ENCODE measurements around the gene SLC1A2. TPM values are rescaled to one million over a fixed set of nuclear protein-coding genes. Genes with fewer than 3 reads are reported as not detected.
"Not testable (repeated sequence)": the region's sequence is repeated elsewhere in the genome, so short reads cannot be mapped to it uniquely, and the experiment has no call there.

The SLC1A2 gene
- total RNA-seq, 4 donors from 2014 or later = 0.27 to 0.80 (median 0.79) TPM; not detected in 1

GRCh38 chr11:35232891-35233330, 186.4 kb downstream of the SLC1A2 start:
- Histone ChIP-seq H3K27me3 (no peaks in the 10 kb centered on the region), H3K4me3 (no peak overlapping the region), H3K27ac (peak overlapping the region in 3 of 4 donors; percentile 16 to 51 (median 27)), H3K9me3 (no peaks in the 10 kb centered on the region), H3K4me1 (peaks cover 0 to 36% (median 3%) of the 10 kb centered on the region in 4 donors), H3K36me3 (peaks cover 0 to 14% (median 5%) of the 10 kb centered on the region in 4 donors)
- in situ Hi-C loops (cut with MboI; ENCODE audit: low pct_ligation_motif_present in 1 of 4, low pct_unique_long_range_greater_than_20kb in 1 of 4, low sequenced_read_pairs in 3 of 4) = loop anchor here in 1 of 4 donors (10.0 kb wide), 1 partner anchor 238 kb away; no protein-coding TSS in a partner anchor
- 38 to 63% methylated on average over 2 to 4 of the region's 4 CpGs for WGBS, 2 donors (ENCODE audit: low coverage in 1 of 2)
- intact Hi-C loops (cut with DNase I; ENCODE audit: low total_unique reads) = no loop called here
- DNase-seq = no peak
- no peak for TF ChIP-seq EP300 (IDR thresholded peaks at IDR 0.05; ENCODE audit: low read depth)
- peak in 1 of 3 donors; percentile 6 for TF ChIP-seq POLR2AphosphoS5 (IDR thresholded peaks at IDR 0.05)

- 82 to 84% methylated on average over 5 of the region's 5 CpGs for WGBS, 2 donors (ENCODE audit: low coverage in 1 of 2)
- DNase-seq = no peak
- TF ChIP-seq POLR2A (IDR thresholded peaks at IDR 0.05) = no peak
- H3K4me3 ChIP-seq = no peak overlapping the region
- H3K4me1 ChIP-seq = peaks cover 0 to 27% (median 1%) of the 10 kb centered on the region in 4 donors
- in situ Hi-C loops (cut with MboI; ENCODE audit: low pct_ligation_motif_present in 1 of 4, low pct_unique_long_range_greater_than_20kb in 1 of 4, low sequenced_read_pairs in 3 of 4) = loop anchor here in 1 of 4 donors (10.0 kb wide), 1 partner anchor 236 kb away; no protein-coding TSS in a partner anchor
- peaks cover 0 to 14% (median 5%) of the 10 kb centered on the region in 4 donors for H3K36me3 ChIP-seq
- H3K9me3 ChIP-seq = no peaks in the 10 kb centered on the region
- intact Hi-C loops (cut with DNase I; ENCODE audit: low total_unique reads) = no loop called here
- H3K27ac ChIP-seq = no peak overlapping the region
- H3K27me3 ChIP-seq = no peaks in the 10 kb centered on the region
These were observed 188.1 kb downstream of the SLC1A2 start for GRCh38 chr11:35231076-35231860.

DNA sequence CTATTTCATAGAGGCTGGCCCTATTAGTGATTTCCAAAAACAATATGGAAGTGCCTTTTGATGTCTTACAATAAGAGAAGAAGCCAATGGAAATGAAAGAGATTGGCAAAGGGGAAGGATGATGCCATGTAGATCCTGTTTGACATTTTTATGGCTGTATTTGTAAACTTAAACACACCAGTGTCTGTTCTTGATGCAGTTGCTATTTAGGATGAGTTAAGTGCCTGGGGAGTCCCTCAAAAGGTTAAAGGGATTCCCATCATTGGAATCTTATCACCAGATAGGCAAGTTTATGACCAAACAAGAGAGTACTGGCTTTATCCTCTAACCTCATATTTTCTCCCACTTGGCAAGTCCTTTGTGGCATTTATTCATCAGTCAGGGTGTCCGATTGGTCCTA, 189.0 kb downstream of the SLC1A2 start:
- H3K4me1 ChIP-seq = peaks cover 0 to 21% (median 1%) of the 10 kb centered on the region in 4 donors
- in situ Hi-C loops (cut with MboI; ENCODE audit: low pct_ligation_motif_present in 1 of 4, low pct_unique_long_range_greater_than_20kb in 1 of 4, low sequenced_read_pairs in 3 of 4) = loop anchor here in 1 of 4 donors (10.0 kb wide), 1 partner anchor 236 kb away; no protein-coding TSS in a partner anchor
- H3K27ac ChIP-seq = no peak overlapping the region
- TF ChIP-seq, protein P1, sequence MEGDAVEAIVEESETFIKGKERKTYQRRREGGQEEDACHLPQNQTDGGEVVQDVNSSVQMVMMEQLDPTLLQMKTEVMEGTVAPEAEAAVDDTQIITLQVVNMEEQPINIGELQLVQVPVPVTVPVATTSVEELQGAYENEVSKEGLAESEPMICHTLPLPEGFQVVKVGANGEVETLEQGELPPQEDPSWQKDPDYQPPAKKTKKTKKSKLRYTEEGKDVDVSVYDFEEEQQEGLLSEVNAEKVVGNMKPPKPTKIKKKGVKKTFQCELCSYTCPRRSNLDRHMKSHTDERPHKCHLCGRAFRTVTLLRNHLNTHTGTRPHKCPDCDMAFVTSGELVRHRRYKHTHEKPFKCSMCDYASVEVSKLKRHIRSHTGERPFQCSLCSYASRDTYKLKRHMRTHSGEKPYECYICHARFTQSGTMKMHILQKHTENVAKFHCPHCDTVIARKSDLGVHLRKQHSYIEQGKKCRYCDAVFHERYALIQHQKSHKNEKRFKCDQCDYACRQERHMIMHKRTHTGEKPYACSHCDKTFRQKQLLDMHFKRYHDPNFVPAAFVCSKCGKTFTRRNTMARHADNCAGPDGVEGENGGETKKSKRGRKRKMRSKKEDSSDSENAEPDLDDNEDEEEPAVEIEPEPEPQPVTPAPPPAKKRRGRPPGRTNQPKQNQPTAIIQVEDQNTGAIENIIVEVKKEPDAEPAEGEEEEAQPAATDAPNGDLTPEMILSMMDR (IDR thresholded peaks at IDR 0.05) = no peak
- no peak for TF ChIP-seq POLR2A (IDR thresholded peaks at IDR 0.05)
- WGBS, 2 donors (ENCODE audit: low coverage in 1 of 2) = 80 to 100% methylated on average over 1 of the region's 1 CpG
- H3K4me3 ChIP-seq = no peak overlapping the region
- no peak for DNase-seq
- H3K9me3 ChIP-seq = no peaks in the 10 kb centered on the region
- no peaks in the 10 kb centered on the region for H3K27me3 ChIP-seq
- intact Hi-C loops (cut with DNase I; ENCODE audit: low total_unique reads) = no loop called here
- H3K36me3 ChIP-seq = peaks cover 0 to 14% (median 5%) of the 10 kb centered on the region in 4 donors

- peak overlapping the region in 3 of 4 donors; percentile 30 to 44 (median 31) for H3K27ac ChIP-seq
- intact Hi-C loops (cut with DNase I; ENCODE audit: low total_unique reads) = no loop called here
- 60 to 86% methylated on average over 2 to 3 of the region's 3 CpGs for WGBS, 2 donors (ENCODE audit: low coverage in 1 of 2)
- no peak for DNase-seq
- no peaks in the 10 kb centered on the region for H3K27me3 ChIP-seq
- no peak overlapping the region for H3K4me3 ChIP-seq
- TF ChIP-seq POLR2AphosphoS5 (IDR thresholded peaks at IDR 0.05) (no peak), POLR2A (IDR thresholded peaks at IDR 0.05) (no peak), EP300 (IDR thresholded peaks at IDR 0.05; ENCODE audit: low read depth) (no peak)
- TF ChIP-seq, protein P1 (IDR thresholded peaks at IDR 0.05) = no peak
- in situ Hi-C loops (cut with MboI; ENCODE audit: low pct_ligation_motif_present in 1 of 4, low pct_unique_long_range_greater_than_20kb in 1 of 4, low sequenced_read_pairs in 3 of 4) = no loop called here
- peaks cover 0 to 21% (median 1%) of the 10 kb centered on the region in 4 donors for H3K4me1 ChIP-seq
- H3K9me3 ChIP-seq = no peaks in the 10 kb centered on the region
- H3K36me3 ChIP-seq = peaks cover 0 to 14% (median 5%) of the 10 kb centered on the region in 4 donors
These were observed 191.0 kb downstream of the SLC1A2 start for GRCh38 chr11:35228328-35228725.

DNA sequence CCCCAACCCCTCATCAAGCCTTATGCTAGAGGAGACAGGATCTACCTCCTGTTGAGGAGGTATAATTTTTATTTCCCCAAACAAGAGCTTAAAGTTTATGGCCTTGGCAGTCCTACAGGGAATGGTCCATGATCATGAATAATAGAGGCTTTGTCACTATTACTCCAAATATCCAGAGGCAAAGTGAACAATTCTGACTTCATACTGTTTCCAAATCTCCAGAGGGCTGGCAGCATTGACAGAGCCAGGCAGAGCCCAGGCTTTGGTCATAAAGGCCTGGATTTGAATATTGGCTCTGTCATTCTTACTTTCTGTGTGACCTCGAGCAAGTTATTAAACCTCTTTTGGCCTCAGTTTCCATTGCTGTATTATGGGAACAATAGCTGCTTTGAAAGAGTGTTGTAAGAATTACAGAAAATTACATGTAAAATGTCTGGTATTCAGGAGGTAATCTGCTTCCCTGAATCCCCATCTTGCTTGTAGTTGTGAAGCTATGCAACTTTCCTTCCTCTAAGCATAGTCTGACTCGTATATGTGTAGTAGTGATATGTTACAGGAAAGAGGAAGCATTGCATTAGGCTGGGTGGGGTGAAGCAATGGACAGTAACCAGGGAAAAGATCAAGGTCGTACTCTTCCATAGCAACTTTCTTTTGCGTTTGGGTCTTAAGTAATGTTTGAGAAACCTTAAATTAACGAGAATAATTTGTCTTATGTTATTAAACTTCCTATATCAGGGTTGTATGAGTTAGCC, 191.6 kb downstream of the SLC1A2 start:
- WGBS, 2 donors (ENCODE audit: low coverage in 1 of 2) = 50 to 70% methylated on average over 5 of the region's 5 CpGs
- Histone ChIP-seq H3K9me3 (no peaks in the 10 kb centered on the region), H3K4me3 (no peak overlapping the region), H3K27ac (peak overlapping the region in 3 of 4 donors; percentile 31 to 44 (median 38)), H3K36me3 (peaks cover 0 to 18% (median 6%) of the 10 kb centered on the region in 4 donors), H3K4me1 (peaks cover 0 to 18% (median 1%) of the 10 kb centered on the region in 4 donors), H3K27me3 (no peaks in the 10 kb centered on the region)
- intact Hi-C loops (cut with DNase I; ENCODE audit: low total_unique reads) (no loop called here), in situ Hi-C loops (cut with MboI; ENCODE audit: low pct_ligation_motif_present in 1 of 4, low pct_unique_long_range_greater_than_20kb in 1 of 4, low sequenced_read_pairs in 3 of 4) (no loop called here)
- DNase-seq = no peak
- TF ChIP-seq EP300 (IDR thresholded peaks at IDR 0.05; ENCODE audit: low read depth) (no peak), POLR2A (IDR thresholded peaks at IDR 0.05) (no peak), POLR2AphosphoS5 (IDR thresholded peaks at IDR 0.05) (no peak)
- TF ChIP-seq, protein P1 (IDR thresholded peaks at IDR 0.05) = no peak

GRCh38 chr11:35226756-35227155, 192.6 kb downstream of the SLC1A2 start:
- Histone ChIP-seq H3K4me1 (peaks cover 0 to 13% (median under 1%) of the 10 kb centered on the region in 4 donors), H3K27ac (peak overlapping the region in 2 of 4 donors; percentile 31 to 38), H3K36me3 (peaks cover 0 to 24% (median 10%) of the 10 kb centered on the region in 4 donors)
- 91 to 100% methylated on average over 1 to 6 of the region's 6 CpGs for WGBS, 2 donors (ENCODE audit: low coverage in 1 of 2)
- H3K27me3 ChIP-seq; H3K4me3 ChIP-seq; H3K9me3 ChIP-seq; DNase-seq; in situ Hi-C loops (cut with MboI; ENCODE audit: low pct_ligation_motif_present in 1 of 4, low pct_unique_long_range_greater_than_20kb in 1 of 4, low sequenced_read_pairs in 3 of 4); intact Hi-C loops (cut with DNase I; ENCODE audit: low total_unique reads): not testable (repeated sequence)
